CD4-positive, alpha-beta T cell treated with Interleukin-12 subunit alpha and Interleukin-12 subunit beta, for 1 hour (primary cell): ENCODE results near the gene HSH2D.

Source experiments
- DNase-seq: peaks from one replicate; pipeline ENCODE4 v3.0.0-alpha.2; 2020

The HSH2D gene

GRCh38 chr19:16198370-16198651 lies 54.8 kb downstream of the HSH2D start:
- DNase-seq, result no peak

- DNase-seq, result no peak
Measured at GRCh38 chr19:16199275-16199932, 55.9 kb downstream of the HSH2D start.

DNA sequence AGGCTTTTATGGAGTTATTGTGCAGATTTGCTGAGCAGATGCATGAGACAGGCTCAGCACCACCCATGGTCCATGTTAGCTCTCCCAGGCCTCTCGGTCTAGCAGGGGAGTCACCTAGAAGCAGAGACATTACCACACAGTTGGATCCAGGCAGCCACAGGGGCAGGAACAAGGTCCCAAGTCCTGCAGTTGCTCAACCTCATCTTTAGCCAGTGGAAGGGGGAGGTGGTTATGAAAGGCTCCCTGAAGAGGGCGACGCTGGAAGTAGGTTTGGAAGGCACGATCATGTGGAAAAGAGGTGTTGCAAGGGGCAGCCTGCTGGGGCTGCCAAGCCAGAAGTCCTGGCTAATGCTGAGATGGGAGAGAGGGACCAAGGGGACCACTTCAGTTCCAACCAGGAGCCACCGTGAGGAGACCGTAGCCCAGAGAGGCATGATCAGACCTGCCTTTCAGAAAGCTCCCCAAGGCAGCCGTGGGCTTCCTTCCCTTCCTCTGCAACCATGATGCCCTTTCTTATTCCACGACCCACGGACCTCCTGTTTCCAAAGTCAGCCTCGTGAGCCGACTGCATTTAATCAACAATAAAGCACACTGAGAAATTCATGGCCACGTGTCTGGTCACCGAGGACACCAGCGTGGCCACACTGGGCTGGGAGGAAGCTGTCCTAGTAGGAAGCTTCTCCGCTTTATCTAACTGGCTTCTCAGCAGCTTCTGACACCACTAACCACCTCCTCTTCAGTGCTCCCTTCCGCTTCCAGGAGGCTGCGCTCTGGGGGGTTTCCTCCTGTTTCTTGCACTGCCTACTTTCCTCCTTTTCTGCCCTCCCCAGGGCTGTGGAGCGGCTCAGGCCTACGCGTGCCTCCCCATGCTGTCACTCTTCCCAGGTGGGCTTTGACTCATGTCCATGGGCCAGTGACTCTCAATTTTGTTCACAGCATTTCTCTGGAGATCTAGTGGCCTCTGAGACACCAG lies 56.8 kb downstream of the HSH2D start:
- no peak for DNase-seq

- DNase-seq, result no peak
Measured at GRCh38 chr19:16201011-16201391, 57.5 kb downstream of the HSH2D start.

- DNase-seq, result no peak
Measured at GRCh38 chr19:16202320-16203255, 59.1 kb downstream of the HSH2D start.

- no peak for DNase-seq
Measured at GRCh38 chr19:16203256-16204004, 59.9 kb downstream of the HSH2D start.

DNA sequence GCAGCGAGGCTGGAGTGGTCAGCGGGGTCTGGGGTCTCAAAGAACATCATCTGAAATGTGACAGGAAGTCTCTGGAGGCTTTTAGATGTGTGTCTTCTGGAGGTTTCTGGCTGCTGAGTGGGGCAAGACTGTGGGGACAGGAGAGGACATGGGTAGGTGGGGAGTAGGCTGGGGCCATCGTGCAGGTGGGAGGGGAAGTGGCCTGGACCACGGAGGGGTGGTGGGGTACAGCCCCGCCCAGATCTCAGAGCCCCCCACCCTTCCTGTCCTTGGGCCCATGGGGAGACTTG lies 60.5 kb downstream of the HSH2D start:
- DNase-seq, result no peak

DNA sequence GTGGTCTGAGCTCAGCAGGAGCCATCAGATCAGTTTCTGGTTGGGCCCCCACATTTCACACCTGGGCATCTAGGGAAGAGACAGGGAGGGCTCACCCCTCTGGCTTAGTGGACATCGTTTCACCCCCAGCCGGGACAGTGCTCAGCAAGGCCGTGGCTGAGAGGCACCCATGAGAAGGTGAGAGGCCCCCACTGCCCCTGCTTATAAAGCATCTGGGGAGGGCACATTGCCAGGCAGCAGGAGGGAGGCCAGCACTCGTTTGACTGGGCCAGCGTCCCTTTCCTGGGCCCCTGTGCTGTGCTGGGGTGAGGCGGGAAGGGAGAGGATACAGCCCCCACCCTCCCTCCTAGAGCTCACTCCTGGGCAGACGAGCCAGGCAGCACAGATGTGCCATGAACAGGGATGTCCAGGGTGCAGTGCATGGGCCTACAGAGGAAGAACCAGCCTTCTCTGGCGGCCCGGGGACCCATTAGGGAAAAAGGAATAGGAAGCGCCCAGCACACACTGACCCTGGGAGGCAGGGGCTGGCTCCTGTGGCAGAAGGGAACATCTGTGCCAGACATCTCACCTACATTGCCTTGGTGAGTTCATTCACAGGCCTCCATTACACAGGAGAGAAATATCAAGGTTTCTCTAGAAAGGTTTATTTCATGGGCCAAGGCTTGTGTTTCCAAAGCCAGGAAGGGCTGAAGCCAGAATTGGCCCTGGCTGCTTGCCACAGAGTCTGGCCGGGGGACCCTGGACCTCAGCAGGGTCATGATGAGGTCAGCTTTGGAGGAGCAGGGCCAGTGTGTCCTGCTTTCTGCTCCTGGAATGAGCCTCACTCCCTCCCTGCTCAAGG lies 61.9 kb downstream of the HSH2D start:
- DNase-seq, result no peak

GRCh38 chr19:16206046-16206605 lies 62.6 kb downstream of the HSH2D start:
- no peak for DNase-seq

DNA sequence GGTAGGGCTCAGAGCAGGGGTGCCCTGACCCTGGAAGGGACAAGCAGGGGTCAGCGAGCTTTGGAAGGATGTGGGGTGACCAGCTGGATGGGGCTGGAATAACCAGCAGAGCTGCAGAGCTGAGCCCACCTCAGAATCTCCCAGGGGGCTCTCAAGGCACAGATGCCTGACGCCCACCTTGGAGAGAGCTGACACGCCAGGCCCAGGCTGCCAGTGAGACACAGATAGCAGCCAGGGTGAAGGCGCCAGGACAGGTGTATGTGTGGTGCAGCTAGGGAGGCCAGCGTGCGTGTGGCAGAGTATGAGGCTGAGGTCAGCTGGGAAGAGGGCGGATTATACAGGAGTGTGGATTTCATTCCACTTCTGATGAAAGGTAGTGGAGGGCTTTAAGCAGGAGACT lies 63.2 kb downstream of the HSH2D start:
- no peak for DNase-seq

DNA sequence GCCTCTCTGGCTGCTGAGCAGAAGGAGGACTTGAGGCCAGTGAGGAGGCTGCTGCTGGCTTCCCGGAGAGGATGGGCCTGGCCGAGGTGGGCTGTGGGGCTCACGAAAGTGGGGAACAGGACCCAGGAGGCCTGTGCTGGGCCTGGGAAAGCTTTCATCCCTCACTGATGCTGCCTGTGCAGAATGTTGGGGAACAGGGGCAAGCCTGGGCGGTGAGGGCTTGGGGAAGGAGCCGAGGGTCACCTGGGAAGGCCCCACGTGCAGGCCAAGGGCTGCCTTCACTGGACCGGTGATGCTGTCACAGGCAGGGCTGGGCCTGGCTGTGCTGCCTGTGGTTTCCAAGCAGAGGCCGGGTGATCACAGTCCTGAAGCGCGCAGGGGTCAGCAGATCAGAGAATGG lies 63.6 kb downstream of the HSH2D start:
- no peak for DNase-seq

- DNase-seq, result no peak
Measured at GRCh38 chr19:16207490-16208025, 64.1 kb downstream of the HSH2D start.
